Kasumi-1 (cell line): ENCODE measurements around the gene KCMF1.

Experiments
- DNase-seq, 2 experiments: peaks; one replicate each; lab custom pipeline; 2025; lab: John Stamatoyannopoulos, UW

The KCMF1 gene

DNA sequence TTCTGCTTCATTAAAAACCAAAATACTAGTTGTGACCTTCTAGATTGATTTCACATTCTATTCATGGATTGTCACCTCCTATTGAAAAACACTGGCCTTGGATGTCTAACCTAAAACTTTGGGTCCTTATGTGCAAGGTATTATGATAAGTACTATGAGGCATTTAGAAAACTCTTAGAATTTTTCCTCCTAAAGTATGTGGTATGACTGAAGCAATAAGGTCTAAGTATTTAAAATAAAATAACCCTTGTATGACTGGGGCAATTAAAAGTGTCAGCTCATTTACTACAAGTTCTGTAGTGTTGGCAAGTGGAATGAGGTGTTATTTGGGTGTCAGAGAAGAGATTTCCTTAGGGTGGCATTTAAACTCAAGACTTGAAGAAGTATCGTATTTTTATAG is 15.1 kb downstream of the KCMF1 start:
- DNase-seq, result no peak

DNA sequence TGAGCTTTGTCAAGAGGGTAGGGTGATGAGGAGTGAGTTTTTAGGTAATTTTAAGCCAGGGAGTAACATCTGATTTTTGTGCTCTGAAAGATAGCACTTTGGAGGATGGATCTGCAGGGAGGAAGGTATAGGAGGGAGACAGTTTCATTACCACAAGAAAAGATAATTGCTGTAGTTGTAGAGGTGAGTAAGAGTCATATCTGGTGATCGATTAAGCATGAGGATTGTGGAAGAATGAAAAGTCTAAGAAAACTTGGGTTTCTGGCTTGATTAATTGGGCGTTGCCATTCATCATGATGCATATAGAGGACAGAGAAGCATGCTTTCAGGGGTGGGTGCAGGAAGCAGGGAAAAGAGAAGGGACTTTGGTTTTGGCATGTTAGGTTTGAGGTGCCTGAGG is 18.5 kb downstream of the KCMF1 start:
- no peak for DNase-seq

DNA sequence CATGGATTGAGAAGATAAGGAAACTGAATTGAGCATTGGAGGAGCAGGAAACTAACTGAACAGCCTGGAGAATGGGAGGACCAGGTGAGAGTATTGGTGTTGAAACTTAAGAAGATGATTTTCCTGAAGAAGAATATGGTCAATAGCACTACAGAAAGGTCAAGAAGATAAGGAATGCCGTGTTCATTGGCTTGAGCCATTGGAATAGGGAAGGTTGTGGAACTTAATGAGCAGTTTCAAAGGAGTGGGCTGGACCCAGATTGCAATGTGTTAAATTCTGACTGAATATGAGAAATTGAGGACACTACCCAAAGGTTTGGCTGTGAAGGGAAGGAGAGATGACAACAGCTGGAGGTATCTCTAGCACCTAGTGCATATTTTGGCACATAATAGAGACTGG is 19.0 kb downstream of the KCMF1 start:
- no peak for DNase-seq

GRCh38 chr2:84991404-84992160 is 20.6 kb downstream of the KCMF1 start:
- DNase-seq, result no peak

GRCh38 chr2:84995826-84996225 is 24.9 kb downstream of the KCMF1 start:
- no peak for DNase-seq

DNA sequence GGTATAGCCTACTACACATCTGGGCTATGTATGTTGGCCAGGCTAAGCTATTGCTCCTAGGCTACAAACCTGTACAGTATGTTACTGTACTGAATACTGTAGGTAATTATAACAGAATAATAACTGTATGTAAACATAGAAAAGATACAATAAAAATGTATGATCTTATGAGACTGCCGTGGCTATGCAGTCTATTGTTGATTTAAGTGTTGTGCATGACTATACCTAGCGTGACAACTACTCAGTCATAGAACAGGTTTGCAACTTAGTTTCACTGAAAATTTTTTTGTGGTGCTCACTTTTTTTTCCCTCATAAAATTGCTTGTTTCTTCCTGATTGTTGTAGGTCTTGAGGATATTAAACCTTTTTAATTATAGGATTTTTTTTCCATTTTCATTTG is 25.9 kb downstream of the KCMF1 start:
- no peak for DNase-seq

DNA sequence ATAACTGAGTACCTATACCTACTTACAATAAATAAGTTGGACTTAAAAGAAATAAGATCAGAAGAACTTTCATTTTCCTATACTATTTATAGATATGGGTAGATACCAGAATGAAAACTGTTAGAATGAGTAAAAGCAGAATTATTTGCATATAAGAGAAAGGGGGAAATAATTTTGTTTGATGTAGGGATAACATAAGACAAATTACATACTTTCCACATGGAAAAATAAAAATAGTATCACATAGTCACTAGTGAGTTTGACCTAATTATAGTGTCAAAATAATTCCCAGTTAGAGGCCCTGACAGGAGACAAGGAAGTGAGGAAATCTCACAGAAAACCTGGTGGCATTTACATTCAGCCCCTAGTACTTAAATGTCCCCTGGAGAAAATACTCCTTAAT is 28.6 kb downstream of the KCMF1 start:
- no peak for DNase-seq

DNA sequence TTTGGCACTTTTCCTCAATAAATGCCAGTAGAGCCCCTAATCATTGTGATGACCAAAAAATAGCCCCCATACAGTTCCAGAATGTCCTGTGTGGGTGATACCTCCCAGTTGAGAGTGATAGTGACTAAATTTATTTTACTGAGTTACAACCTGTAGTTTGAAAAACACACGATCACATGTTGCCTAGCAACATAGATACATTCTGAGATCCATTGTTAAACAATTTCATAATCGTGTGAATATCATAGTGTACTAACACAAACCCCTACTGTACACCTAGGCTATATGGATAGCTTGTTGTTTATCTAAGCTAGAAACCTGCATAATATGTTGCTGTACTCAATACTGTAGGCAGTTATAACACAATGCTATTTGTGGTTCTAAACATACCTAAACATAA is 30.6 kb downstream of the KCMF1 start:
- DNase-seq, result no peak

GRCh38 chr2:85002534-85002933 is 31.6 kb downstream of the KCMF1 start:
- DNase-seq, result no peak

DNA sequence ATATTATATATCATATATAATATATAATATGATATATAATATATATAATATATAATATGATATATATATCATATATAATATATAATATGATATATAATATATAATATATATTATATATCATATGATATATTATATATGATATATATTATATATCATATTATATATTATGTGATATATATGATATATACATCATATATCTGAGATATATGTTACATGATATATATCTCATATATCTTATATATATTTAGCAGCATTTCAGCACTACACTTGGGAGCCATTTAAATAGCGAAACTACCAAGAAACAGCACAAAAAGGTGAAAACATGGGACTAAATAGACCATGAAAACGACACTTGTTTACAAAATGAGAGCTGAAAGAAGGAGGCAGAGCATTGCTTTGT is 37.3 kb downstream of the KCMF1 start:
- no peak for DNase-seq

GRCh38 chr2:85009019-85009618 is 38.2 kb downstream of the KCMF1 start:
- DNase-seq, result peak; percentile 75 to 82

DNA sequence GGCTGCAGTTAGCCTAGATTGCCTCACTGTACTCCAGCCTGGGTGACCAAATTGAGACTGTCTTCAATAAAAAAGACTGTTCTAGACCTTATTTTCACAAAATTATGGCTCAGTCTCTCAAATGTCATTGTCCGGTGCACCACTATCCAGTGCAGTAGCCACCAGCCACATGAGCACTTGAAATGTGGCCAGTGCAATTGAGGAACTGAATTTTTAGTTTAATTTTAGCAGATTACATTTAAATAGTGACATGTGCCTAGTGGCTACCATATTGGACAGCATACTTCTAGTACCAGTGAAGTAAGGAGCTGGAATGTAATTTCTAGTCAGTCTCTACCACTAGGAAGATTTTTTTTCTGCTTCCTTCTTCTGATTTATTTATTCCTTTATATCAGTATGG is 39.4 kb downstream of the KCMF1 start:
- DNase-seq, result no peak

GRCh38 chr2:85011098-85011497 is 40.1 kb downstream of the KCMF1 start:
- no peak for DNase-seq

DNA sequence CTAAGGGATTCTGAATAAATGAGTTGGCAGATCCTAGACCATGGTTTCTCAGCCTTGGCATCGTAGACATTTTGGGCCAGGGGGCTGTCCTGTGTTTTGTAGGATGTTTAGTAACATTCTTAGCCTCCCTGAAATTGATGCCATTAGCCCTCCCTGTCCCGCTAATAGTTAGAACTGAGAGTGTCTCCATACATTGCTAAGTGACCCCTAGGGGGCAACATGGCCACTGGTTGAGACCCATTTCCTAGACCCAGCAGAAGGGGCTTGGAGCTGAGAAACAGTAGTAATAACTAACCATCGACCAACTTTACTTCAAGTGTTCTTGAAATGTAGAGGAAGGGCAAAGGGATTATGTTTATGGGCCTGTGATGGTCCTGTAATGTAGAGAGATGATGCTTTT is 40.8 kb downstream of the KCMF1 start:
- no peak for DNase-seq

- no peak for DNase-seq
Observed at GRCh38 chr2:85012431-85012830, 41.5 kb downstream of the KCMF1 start.

DNA sequence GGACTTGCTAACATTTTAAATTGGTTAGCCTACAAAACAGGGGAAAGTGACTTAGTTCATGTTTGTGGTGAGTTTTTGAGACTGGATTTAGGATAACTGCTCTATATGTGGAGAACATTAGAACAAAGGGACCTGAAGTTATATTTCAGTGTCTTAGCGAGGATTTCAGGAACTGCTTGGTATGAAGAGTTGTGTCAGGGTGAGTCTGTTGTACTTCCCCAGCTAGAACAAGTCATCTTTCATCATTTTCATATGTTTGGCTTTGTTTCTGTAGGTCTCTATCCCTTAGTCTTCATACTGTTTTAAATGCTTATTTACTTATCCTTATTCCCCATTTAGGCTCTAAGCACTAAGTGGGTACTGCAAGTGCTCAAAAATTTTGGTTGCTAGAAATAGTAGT is 41.9 kb downstream of the KCMF1 start:
- peak in 1 of 2 experiments; percentile 29 for DNase-seq

GRCh38 chr2:85015653-85016360 is 44.8 kb downstream of the KCMF1 start:
- peak in 1 of 2 experiments; percentile 49 for DNase-seq

- DNase-seq, result no peak
Observed at GRCh38 chr2:85016446-85016845, 45.5 kb downstream of the KCMF1 start.

DNA sequence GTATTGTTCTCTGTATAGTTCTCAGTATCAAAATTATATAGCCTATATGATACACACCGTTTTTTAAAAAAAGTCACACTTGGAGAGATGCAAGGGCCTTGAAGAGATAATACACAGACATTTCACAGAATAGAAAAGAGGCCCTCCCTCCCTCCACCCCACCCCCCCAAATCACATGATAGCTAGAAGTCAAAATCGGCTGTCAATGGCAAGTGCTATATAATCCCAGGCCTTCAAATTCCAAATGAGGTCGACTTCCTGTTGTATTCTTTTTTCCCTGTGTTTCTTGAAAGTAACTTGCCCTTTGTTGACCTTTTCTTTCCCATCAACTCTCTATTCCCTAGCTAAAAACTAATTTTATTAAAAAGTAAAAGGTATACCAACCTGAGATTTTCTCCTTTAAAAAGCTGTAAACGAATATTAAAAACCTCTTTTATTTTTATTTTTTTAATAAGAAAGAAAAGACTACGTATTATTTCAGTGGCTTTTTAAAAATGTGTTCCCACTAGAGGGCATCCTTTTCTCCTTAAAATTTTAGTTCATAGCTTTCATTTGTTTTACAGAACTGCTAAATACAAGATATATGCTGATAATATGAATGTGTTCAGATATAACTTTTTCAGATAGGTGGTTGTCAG is 46.6 kb downstream of the KCMF1 start:
- peak; percentile 53 to 65 for DNase-seq

- DNase-seq, result no peak
Observed at GRCh38 chr2:85018049-85018447, 47.1 kb downstream of the KCMF1 start.

DNA sequence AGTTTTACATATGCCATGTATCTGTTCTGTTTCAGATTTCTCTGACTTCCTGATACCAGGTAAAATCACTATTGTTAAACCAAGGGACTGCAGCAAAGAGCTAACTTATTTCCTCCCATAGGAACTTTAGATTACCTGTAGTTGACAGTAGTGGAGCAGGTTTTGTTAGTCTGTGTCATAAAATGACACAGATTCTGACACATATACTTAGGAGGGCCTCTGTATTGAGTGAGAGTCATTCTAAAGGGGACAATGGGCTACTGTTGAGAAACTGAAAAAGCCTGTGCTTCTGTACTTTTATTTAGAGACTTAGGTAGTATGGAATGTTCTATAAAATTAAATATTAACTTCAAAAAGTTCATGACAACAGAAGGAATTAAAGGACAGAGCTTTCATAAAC is 48.2 kb downstream of the KCMF1 start:
- no peak for DNase-seq

DNA sequence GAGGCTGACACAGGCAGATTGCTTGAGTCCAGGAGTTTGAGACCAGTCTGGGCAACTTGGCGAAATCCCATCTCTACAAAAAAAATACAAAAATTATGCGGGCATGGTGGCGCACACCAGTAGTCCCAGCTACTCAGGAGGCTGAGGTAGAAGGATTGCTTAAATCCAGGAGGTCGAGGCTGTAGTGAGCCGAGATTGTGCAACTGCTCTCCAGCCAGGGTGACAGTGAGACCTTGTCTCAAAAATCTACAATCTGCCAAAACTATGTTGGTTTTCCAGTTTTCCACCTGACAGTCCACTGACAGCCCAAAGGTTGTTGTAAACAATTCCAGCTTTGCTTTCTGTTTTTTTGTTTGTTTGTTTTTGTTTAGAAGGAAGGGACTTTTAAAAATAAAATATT is 51.3 kb downstream of the KCMF1 start:
- DNase-seq, result no peak
